ENCODE data around the gene C22orf42. TPM values are rescaled to one million over a fixed set of nuclear protein-coding genes. Genes with fewer than 3 reads are reported as not detected.
"Not testable (repeated sequence)": the region's sequence is repeated elsewhere in the genome, so short reads cannot be mapped to it uniquely, and the experiment has no call there.

C22orf42 gene
- total RNA-seq, 1 donor from 2014 or later, result not detected

DNA sequence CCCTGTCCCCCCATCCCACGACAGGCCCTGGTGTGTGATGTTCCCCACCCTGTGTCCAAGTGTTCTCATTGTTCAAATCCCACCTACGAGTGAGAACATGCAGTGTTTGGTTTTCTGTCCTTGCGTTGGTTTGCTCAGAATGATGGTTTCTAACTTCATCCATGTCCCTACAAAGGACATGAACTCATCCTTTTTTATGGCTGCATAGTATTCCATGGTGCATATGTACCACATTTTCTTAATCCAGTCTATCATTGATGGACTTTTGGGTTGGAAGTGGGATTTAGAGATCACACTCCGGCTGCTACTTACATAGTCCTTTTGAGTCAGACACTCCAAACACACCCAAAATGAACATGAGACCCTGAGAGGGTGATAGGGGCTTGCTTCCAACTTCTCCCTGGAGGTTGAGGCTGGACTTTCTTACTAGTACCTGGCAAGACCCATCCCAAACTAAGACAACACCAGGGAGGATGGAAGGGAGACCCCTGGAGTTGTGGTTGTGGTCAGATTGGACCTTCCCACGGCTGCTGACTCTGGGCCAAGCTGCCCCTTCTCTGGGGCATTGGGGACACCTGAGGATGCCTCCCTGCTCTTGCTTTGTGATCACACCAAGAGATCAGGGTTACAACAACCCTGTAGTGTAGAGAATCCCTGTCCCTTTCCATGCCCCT is 38.6 kb upstream of the C22orf42 start:
- intact Hi-C loops (cut with DNase I); ATAC-seq (ENCODE audit: poor library complexity); DNase-seq: not testable (repeated sequence)

DNA sequence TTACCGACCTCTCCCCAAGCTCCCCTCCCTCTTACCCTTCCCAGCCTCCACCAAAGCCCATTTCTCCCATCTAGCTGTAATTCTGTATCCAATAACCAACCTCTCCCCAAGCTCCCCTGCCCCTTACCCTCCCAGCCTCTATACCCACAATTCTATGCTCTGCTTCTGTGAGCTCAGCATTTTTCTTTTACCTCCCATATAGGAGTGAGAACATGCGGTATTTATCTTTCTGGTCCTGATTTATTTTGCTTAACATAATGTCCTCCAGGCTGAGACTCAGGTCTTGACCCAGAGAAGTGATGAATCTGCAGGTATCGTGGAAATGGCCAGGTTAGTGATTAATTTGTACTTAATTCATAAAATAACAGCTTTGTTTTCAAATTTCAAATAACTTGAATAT is 36.8 kb upstream of the C22orf42 start:
- DNase-seq; intact Hi-C loops (cut with DNase I); ATAC-seq (ENCODE audit: poor library complexity): not testable (repeated sequence)

DNA sequence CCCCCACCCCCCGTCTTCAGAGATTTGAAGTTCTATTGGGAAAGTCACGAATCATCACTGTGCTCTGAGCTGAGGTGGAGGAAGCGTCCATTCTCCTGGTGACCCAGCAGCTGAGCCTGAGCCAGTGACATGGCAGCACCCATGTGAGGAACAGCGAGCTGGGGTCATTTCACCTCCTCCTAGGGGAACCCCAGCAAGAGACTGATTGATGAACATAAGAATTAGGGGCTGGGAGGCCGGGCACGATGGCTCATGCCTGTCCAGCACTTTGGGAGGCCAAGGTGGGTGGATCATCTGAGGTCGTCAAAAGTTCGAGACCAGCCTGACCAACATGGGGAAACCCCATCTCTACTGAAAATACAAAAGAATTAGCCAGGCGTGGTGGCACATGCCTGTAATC is 34.2 kb upstream of the C22orf42 start:
- intact Hi-C loops (cut with DNase I); DNase-seq; ATAC-seq (ENCODE audit: poor library complexity): not testable (repeated sequence)

DNA sequence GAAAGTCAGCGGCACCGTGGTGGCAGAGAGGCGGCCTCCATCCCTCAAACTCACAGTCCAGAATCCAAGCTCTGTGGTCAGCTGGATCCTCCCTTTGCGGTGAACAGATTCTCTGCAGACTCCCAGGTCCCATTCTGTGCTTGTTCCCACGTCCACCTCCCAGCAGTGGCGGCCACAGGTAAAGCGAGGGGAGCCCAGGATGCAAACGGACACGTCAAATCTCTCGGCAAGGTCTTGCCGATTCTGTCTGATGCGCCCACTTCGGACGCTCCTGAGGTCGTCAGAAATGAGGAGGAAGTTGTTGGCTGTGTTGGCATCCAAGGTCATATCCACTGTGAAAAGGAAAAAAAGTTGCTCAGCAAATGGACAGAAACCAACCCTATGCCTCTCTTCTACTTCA is 31.9 kb upstream of the C22orf42 start:
- DNase-seq; intact Hi-C loops (cut with DNase I): not testable (repeated sequence)

DNA sequence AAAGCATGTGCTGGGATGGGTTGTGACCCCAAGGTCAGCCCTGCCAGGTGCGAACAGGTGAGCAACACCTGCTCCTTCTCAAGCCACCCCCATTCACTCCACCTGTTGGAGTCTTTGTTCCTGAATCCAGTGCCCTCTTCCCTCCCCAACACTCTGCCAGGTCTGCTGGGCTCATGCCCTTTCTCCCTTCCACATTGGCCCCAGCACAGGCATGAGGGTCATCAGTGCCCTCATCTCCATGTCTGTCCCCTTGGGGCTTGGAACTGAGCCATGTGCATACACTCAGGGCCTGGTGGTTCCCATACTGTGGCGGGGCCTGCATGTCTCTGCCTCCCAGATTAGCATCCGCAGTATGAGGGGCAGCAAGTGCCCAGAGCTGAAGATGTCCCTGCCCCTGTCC is 26.7 kb upstream of the C22orf42 start:
- no peak for ATAC-seq (ENCODE audit: poor library complexity)

More for the DNA sequence above, 31.9 kb upstream of the C22orf42 start:
- not testable (repeated sequence) for ATAC-seq (ENCODE audit: poor library complexity)

DNA sequence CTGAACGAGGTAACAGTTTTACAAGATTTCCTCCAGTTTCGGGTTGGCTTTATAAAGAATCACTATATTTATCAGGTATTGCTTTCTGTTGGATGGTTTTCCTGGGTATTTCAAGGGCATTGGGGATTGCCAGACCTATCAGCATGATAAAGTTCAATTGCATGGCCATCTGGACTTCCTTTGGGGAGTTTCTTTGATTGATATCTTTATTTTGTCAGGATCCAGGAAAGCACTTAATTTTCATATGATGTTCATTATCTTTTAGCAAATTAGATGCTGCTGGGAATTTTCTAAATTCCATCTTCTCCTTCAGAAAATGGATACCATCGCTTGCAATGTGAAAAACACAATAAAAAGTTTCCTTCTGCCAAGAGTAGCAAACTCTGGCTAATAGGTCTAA is 24.5 kb upstream of the C22orf42 start:
- no peak for ATAC-seq (ENCODE audit: poor library complexity)
- no peak for DNase-seq
- intact Hi-C loops (cut with DNase I), result no loop called here

More for the DNA sequence above, 26.7 kb upstream of the C22orf42 start:
- intact Hi-C loops (cut with DNase I), result no loop called here
- DNase-seq, result no peak

DNA sequence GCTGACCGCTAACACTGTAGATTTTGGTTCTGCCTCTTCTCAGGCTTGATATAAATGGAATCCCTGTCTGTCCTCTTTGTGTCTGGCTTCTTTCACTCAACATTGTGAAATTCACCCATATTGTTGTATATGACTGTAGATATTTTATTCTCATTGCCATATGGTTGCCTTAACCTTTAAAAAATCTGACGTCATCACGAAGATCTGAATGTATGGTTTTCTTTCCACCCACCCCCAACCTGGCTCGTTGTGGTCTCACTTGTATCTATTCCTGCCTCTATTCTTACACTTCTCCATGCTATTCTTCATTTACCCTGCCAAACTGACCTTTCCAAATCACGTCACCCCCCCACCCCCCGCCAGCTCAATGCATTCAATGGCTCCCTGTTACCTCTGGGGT is 21.9 kb upstream of the C22orf42 start:
- no peak for DNase-seq
- no peak for ATAC-seq (ENCODE audit: poor library complexity)
- intact Hi-C loops (cut with DNase I), result no loop called here

DNA sequence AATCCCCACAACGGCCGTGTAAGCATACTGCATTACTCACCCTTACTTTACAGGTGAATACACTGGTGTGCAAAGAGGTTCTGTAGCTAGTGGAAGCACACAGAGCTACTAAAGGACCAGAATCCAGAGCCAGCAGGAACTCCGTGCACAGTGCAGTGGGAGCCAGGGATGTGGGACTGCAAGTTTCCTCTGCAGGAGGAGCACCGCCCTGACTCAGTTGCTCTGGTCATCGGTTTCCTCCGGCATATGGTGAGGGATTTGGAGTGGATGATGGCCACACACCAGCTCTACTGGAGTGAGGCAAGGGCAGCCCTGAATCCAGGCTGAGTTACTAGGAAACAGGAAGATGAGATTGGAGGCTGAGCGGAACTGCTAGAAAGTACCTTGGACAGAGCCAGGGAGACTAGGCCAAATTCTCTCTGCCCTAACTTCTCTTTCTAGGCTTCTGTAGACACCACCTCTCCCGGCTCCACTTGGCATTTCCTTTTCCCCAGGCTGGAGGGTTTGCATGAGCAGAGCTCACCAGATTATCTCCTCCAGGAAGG is 18.2 kb upstream of the C22orf42 start:
- ATAC-seq (ENCODE audit: poor library complexity) (no peak), DNase-seq (no peak)
- intact Hi-C loops (cut with DNase I), result no loop called here

DNA sequence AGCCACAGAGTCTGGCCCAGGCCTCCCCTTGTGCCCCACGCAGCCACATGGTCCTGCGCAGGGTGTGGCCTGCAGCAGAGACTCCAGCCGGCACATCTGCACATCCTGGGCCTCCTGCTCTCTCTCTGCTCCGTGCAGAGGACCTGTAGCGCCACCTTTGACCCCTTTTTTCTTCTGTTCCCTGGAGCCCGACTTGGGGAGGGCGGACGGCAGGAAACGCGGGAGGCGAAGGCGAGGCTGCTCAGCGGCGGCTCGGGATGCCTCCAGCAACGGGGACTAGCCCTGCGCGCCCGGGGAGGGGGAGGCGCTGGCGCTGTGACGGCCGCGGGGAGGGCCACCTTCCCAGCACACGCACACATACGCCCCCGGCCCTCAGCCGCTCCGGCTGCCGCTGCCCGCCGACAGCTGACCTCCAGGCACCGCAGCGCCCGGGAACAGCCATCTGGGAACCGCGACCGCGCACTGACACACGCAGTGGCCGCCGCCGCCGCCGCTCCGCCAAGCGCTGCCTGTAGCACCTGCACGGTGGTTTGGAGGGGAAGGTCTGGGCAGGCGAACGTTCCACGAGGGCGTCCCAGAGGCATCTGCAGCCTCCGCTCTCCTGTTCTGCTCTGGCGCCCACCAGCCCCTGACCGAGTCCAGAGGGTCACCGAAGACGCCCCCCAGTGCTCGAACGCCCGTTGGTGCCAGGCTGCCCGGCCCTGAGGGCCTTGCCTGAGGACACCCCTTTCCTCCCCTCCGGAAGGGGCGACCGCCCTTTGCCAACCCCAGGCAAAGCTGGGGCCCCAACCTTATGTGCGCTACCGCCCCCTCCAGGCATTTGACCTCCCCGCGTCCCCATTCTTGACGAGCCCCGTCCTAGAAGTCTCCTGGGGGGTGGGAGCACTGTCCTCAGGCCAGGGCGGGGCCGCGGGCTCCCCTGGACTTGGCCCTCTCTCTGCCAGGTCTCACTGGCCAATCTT is 16.9 kb upstream of the C22orf42 start:
- intact Hi-C loops (cut with DNase I), result no loop called here
- DNase-seq (no peak), ATAC-seq (ENCODE audit: poor library complexity) (no peak)

DNA sequence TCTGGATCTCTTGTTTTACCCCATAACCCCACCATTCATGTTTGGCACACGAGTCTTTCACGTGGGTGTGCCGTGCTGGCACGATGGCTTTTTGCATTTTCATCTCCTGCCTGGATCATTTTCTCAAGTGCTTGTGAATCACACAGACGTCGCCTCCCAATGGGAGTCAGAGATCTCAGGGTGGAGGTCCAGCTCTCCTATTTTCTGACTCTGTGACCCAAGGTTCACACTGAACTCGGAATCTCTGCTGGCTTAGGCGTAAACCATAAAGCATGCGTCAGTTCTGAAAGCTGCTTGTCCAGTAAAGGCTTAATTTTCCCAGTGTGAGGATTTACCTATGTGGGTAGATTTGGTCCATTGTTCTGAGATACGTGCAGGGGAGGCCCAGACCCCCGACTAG is 16.0 kb upstream of the C22orf42 start:
- ATAC-seq (ENCODE audit: poor library complexity), result no peak
- intact Hi-C loops (cut with DNase I), result no loop called here
- no peak for DNase-seq

DNA sequence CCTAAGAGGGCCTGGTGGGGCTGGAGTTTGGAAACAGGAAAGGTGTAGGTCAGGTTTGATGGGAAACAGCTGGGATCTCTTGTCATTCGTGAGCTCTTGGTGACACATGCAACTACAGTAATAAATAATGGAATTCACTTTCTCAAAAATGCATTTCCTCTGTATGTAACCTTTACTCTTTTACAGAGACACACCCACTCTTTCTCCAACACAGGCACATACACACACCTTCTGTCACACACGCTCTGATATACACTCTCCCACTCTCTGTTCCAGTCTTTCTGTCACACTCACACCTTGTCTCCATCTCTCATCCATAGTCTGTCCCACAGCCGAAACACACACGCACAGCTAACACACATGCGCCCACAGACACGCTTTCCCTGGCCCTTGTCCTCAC is 6.6 kb upstream of the C22orf42 start:
- ATAC-seq (ENCODE audit: poor library complexity) (no peak), DNase-seq (no peak)
- intact Hi-C loops (cut with DNase I), result no loop called here

DNA sequence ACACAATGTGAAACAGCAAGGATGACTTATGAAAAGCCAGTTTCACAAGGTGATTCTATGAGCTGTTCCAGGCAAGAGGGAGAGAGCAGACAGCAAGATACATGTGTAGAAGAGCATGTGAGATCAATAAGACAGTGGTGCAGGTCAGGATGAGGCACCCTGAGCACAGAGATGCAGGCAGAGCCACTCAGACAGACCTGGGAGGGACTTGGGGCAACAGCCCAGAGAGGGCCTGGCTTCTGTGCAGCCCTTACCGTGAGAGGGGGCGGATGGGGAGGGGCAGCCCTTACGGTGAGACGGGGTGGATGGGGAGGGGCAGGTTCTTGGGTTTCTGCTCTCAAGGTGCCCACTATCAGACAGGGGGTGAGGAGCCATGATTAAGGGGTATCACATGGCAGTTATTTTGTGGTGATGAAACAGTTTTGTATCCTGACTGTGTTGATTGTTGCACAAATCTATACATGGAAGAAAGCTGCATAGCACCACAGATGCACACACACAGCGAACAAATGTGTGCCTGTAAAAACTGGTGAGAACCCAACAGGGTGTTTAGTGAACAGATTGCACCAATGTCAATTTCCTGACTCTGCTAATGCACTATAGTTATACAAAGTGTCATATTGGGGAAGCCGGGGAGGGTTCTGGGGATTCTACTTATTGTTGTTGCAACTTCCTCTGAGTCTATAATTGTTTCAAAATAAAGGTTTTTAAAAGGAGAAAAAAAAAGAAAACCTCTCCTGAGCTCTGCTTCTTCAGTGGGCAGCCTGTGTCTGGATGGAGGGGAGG is 5.2 kb upstream of the C22orf42 start:
- DNase-seq (no peak), ATAC-seq (ENCODE audit: poor library complexity) (no peak)
- intact Hi-C loops (cut with DNase I), result no loop called here

DNA sequence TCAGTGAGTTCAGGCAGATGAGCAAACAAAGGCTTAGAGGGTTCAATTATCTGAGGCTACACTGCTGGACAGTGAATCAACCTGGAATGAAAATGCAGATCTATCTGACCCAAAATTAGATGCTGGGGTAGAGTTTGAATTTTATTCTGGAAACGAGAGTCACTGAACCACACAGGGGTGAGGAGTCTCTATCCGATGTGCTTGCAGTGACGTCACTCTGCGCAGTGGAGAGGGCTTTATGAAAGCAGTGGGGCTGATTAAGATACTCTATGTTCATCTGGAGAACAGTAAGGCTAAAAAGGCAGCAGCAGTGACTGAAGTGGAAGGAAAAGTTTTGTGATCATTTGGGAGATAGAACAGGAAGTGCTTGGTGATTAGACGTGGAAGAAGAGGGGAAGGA is 1.3 kb upstream of the C22orf42 start:
- intact Hi-C loops (cut with DNase I); ATAC-seq (ENCODE audit: poor library complexity); DNase-seq: not testable (repeated sequence)

DNA sequence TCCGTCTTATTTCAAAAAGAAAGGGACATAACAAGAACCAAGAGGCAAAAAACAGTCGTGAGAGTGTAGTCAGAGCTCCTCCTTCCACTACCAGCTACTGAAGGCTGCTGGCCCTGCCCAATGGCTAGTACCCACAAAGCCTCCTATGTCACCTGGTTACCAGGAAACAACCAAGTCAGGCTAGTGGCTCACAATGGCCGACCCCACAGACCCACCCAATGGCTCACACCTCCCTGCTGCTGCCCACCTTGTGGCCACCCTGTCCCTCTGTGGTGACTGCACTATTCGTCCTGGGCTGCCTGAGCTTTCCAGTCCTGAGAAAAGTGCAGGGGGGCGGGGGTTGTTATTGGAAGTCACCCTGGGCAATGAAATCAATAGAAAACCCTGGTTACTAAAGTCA is 1.5 kb downstream of the C22orf42 start:
- ATAC-seq (ENCODE audit: poor library complexity); intact Hi-C loops (cut with DNase I): not testable (repeated sequence)

DNA sequence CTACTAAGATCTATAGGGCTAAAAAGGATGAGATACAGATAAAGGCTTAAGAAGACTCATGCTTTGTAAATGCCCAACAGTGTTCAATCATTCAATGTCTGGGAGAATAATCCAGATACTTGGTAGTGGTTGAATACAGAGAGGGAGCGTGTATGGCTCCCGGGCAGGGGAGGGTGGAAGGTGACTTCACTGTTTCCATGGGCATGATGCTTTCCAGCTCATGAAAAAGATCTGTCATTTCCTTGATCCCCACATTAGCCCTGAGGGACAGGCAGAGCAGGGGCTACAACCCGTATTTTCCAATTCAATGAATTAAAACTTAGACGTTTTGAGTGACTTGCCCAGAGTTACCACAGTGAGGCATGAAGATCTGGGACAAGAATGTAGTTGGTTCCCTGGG is 4.4 kb downstream of the C22orf42 start:
- DNase-seq; intact Hi-C loops (cut with DNase I); ATAC-seq (ENCODE audit: poor library complexity): not testable (repeated sequence)

More for the DNA sequence above, 1.5 kb downstream of the C22orf42 start:
- not testable (repeated sequence) for DNase-seq

DNA sequence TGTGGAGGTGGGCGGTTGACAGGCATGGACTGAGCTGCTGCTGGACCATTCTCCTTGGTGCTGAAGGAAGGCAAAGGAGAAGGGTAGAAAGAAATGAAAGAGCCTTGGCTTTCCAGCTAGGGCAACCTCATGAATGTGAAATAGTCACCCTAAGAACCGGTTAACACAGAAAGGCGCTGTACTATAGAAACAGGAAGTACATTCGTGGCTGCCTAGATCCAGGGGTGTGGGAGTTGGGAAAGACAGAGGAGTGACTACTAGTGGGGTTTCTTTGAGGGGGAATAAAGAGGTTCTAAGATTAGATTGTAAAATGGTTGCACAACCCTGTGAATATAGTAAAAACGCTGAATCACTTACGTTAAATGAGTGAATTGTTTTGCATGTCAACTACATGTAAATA is 7.5 kb downstream of the C22orf42 start:
- DNase-seq; intact Hi-C loops (cut with DNase I); ATAC-seq (ENCODE audit: poor library complexity): not testable (repeated sequence)

DNA sequence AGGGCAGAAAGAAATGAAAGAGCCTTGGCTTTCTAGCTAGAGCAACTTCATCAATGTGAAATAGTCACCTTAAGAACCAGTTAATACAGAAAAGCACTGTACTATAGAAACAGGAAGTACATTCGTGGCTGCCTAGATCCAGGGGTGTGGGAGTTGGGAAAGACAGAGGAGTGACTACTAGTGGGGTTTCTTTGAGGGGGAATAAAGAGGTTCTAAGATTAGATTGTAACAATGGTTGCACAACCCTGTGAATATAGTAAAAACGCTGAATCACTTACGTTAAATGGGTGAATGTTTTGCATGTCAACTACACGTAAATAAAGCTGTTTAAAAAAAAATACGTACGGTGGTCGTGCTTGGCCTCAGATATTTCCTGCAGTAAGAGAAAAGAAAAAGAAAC is 8.5 kb downstream of the C22orf42 start:
- intact Hi-C loops (cut with DNase I), result not testable (repeated sequence)

DNA sequence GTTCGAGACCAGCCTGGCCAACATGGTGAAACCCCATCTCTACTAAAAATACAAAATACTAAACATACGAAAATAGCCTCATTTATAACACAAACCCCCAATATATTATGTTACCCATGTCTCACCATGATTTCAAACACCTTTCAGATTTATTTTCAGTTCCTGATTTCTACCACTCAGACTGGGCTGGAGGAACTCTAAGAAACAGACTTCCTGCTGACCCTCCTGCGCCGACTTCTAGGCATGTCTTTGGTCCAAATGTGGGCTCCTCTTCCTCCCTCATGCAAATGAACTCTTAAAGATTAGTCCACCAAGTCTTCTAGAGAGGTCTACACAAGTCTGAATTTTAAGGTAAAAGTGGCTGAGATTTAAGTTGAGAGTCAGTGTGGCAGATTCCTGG is 10.7 kb downstream of the C22orf42 start:
- DNase-seq; intact Hi-C loops (cut with DNase I); ATAC-seq (ENCODE audit: poor library complexity): not testable (repeated sequence)

More for the DNA sequence above, 8.5 kb downstream of the C22orf42 start:
- ATAC-seq (ENCODE audit: poor library complexity); DNase-seq: not testable (repeated sequence)
